HS-5 (cell line): ENCODE data around the gene POFUT1.

ENCODE experiments used
- DNase-seq: peaks from one replicate; pipeline ENCODE4 v3.0.0-alpha.2; 2012; ENCODE audit warnings: low read depth

Gene POFUT1

GRCh38 chr20:32206760-32207625, 687 bp upstream of the POFUT1 start:
- DNase-seq, result no peak

GRCh38 chr20:32208499-32209154, 947 bp downstream of the POFUT1 start:
- DNase-seq, result no peak

GRCh38 chr20:32209850-32210605, 2.3 kb downstream of the POFUT1 start:
- no peak for DNase-seq

- no peak for DNase-seq
Measured at GRCh38 chr20:32213870-32214269, 6.2 kb downstream of the POFUT1 start.

GRCh38 chr20:32215147-32215546, 7.5 kb downstream of the POFUT1 start:
- DNase-seq, result no peak

GRCh38 chr20:32215729-32216128, 8.0 kb downstream of the POFUT1 start:
- DNase-seq, result no peak

GRCh38 chr20:32216179-32217142, 8.8 kb downstream of the POFUT1 start:
- no peak for DNase-seq

GRCh38 chr20:32218156-32218900, 10.6 kb downstream of the POFUT1 start:
- no peak for DNase-seq

GRCh38 chr20:32224463-32224862, 16.8 kb downstream of the POFUT1 start:
- no peak for DNase-seq

GRCh38 chr20:32226391-32226790, 18.7 kb downstream of the POFUT1 start:
- no peak for DNase-seq

- no peak for DNase-seq
Measured at GRCh38 chr20:32227306-32227705, 19.6 kb downstream of the POFUT1 start.

- no peak for DNase-seq
Measured at GRCh38 chr20:32227744-32228688, 20.3 kb downstream of the POFUT1 start.

GRCh38 chr20:32229251-32229747, 21.6 kb downstream of the POFUT1 start:
- no peak for DNase-seq

- DNase-seq, result no peak
Measured at GRCh38 chr20:32230707-32231106, 23.0 kb downstream of the POFUT1 start.

- no peak for DNase-seq
Measured at GRCh38 chr20:32231245-32231644, 23.6 kb downstream of the POFUT1 start.

GRCh38 chr20:32231847-32232246, 24.2 kb downstream of the POFUT1 start:
- no peak for DNase-seq

GRCh38 chr20:32232326-32232886, 24.7 kb downstream of the POFUT1 start:
- no peak for DNase-seq

GRCh38 chr20:32233286-32233685, 25.6 kb downstream of the POFUT1 start:
- no peak for DNase-seq

- no peak for DNase-seq
Measured at GRCh38 chr20:32234135-32234808, 26.6 kb downstream of the POFUT1 start.
